22Rv1 (cell line): Measurements from ENCODE around the gene FNBP1L.

ENCODE experiments used
- ZFX ChIP-seq: fragments of 450-650 bp; IDR thresholded peaks from 2 replicates; pipeline ENCODE4 v1.6.1; 2017; ENCODE audit warnings: antibody characterized with exemption, borderline replicate concordance
- TF ChIP-seq, protein P1 (sequence below): fragments of 450-650 bp; IDR thresholded peaks from 2 replicates; pipeline ENCODE4 v1.5.1; 2017; ENCODE audit warnings: mild to moderate bottlenecking

DNA sequence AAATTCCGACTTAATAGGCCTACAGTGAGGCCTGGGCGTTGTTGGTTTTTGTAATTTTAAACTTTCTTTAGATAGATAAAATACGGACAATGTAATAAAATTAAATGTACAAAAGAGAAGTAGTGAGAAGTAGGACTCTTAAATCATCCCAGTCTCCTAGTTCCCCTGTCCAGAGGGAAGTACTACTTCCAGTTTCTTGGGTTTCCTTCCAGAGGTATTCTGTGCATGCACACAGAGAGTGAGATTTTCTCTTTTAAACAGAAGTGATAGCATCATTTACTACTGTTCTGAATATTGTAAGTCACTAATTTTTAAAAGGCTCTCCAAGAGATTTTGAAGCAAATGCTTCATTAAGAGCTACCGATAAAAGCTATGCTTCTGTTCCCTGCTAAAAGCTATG lies 7.2 kb upstream of the FNBP1L start:
- TF ChIP-seq, protein P1, sequence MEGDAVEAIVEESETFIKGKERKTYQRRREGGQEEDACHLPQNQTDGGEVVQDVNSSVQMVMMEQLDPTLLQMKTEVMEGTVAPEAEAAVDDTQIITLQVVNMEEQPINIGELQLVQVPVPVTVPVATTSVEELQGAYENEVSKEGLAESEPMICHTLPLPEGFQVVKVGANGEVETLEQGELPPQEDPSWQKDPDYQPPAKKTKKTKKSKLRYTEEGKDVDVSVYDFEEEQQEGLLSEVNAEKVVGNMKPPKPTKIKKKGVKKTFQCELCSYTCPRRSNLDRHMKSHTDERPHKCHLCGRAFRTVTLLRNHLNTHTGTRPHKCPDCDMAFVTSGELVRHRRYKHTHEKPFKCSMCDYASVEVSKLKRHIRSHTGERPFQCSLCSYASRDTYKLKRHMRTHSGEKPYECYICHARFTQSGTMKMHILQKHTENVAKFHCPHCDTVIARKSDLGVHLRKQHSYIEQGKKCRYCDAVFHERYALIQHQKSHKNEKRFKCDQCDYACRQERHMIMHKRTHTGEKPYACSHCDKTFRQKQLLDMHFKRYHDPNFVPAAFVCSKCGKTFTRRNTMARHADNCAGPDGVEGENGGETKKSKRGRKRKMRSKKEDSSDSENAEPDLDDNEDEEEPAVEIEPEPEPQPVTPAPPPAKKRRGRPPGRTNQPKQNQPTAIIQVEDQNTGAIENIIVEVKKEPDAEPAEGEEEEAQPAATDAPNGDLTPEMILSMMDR = no peak
- no peak for TF ChIP-seq ZFX
